Spleen (tissue), 7 donors: Measurements from ENCODE around the gene RNASEH2C.

Experiments used
- POLR2A ChIP-seq, 3 donors: fragments of 450-650 bp; IDR thresholded peaks; one replicate each; pipeline ENCODE4 v1.5.1; 2017; ENCODE audit warnings: antibody characterized with exemption in 3 of 3, mild to moderate bottlenecking in 1 of 3
- POLR2AphosphoS5 ChIP-seq, 3 donors: sonication (generic); formaldehyde crosslinking; IDR thresholded peaks; one replicate each; pipeline ENCODE4 v1.5.1; 2017; ENCODE audit warnings: antibody characterized with exemption in 3 of 3
- TF ChIP-seq, protein P1 (sequence below), 11 experiments: fragments of 200-600 bp in 7 of 11; fragments of 450-650 bp in 4 of 11; sonication (generic) in 4 of 11; IDR thresholded peaks in 8 of 11; conservative IDR thresholded peaks in 3 of 11; 1 replicate in 7 of 11; 2 replicates in 4 of 11; pipeline versions ENCODE4 v1.4.0 to v1.8.0; 2016 to 2021; ENCODE audit warnings: antibody characterized with exemption in 11 of 11, inconsistent platforms in 4 of 11, mild to moderate bottlenecking in 1 of 11
- donor health status: DM: no; HTN: no; CAD: no; lungs with moderate emphysema.
- donor health status: DM: no; HTN: no; CAD: no.
- donor health status: DM: no; HTN: no; CAD: no.

DNA sequence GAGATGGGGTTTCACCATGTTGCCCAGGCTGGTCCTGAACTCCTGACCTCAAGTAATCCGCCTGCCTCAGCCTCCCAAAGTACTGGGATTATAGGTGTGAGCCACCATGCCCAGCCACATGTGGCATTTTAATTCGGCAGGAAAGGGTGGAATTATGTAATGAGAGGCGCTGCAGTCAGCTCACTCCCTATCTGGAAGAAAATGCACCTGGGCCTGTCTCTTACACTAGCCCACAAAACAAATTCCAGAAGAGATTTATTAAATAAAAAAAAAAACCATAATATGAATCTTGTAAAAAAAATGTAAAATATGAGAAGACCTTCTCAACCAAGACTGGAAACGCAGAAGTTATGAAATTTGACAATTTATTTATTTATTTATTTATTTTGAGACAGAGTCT is 16.8 kb downstream of the RNASEH2C start:
- TF ChIP-seq, protein P1, sequence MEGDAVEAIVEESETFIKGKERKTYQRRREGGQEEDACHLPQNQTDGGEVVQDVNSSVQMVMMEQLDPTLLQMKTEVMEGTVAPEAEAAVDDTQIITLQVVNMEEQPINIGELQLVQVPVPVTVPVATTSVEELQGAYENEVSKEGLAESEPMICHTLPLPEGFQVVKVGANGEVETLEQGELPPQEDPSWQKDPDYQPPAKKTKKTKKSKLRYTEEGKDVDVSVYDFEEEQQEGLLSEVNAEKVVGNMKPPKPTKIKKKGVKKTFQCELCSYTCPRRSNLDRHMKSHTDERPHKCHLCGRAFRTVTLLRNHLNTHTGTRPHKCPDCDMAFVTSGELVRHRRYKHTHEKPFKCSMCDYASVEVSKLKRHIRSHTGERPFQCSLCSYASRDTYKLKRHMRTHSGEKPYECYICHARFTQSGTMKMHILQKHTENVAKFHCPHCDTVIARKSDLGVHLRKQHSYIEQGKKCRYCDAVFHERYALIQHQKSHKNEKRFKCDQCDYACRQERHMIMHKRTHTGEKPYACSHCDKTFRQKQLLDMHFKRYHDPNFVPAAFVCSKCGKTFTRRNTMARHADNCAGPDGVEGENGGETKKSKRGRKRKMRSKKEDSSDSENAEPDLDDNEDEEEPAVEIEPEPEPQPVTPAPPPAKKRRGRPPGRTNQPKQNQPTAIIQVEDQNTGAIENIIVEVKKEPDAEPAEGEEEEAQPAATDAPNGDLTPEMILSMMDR (IDR thresholded peaks at IDR 0.05 in 8 of 11, conservative IDR thresholded peaks at IDR 0.05 in 3 of 11) = no peak
- TF ChIP-seq POLR2AphosphoS5 (IDR thresholded peaks at IDR 0.05) = no peak
- no peak for TF ChIP-seq POLR2A (IDR thresholded peaks at IDR 0.05)
